H1 (cell line): Measurements from ENCODE around the gene ARHGEF19. TPM values are rescaled to one million over a fixed set of nuclear protein-coding genes. Genes with fewer than 3 reads are reported as not detected.

Experiments used
- CTCF ChIA-PET: fragments of 300-600 bp; sonication (Branson Sonifier 250); formaldehyde crosslinking; loops from one replicate; lab custom pipeline; 2021; ENCODE audit not compliant: partially characterized antibody; lab: Charles Lee
- POLR2A ChIA-PET: fragments of 300-600 bp; sonication (Branson Sonifier 250); formaldehyde crosslinking; loops from one replicate; lab custom pipeline; 2021; ENCODE audit warnings: inconsistent platforms; ENCODE audit not compliant: partially characterized antibody; lab: Charles Lee
- DNase-seq, 2 experiments: peaks; one replicate each; pipeline versions ENCODE4 v3.0.0 to v3.0.0-alpha.2; 2010 to 2022; ENCODE audit warnings: low spot score in 2 of 2, low read depth in 1 of 2, mixed read lengths in 1 of 2
- FAIRE-seq: peaks from 2 replicates; lab custom pipeline; 2011; peaks lifted over from hg19 to GRCh38; lab: Jason Lieb, UNC
- H2AFZ ChIP-seq: 2 replicates; pipeline ENCODE4 v1.8.1; 2012; ENCODE audit warnings: low read length, inconsistent platforms
- H2AK5ac ChIP-seq: 2 replicates; pipeline ENCODE4 v1.6.1; 2013; ENCODE audit warnings: low read depth, low read length
- H2BK120ac ChIP-seq: replicated peaks from 2 replicates; pipeline ENCODE3; 2013; ENCODE audit warnings: low read depth, low read length, inconsistent platforms
- H2BK12ac ChIP-seq: 2 replicates; pipeline ENCODE4 v1.6.1; 2013; ENCODE audit warnings: low read depth, low read length
- H2BK15ac ChIP-seq: 2 replicates; pipeline ENCODE4 v1.6.1; 2013; ENCODE audit warnings: low read length
- H2BK20ac ChIP-seq: 2 replicates; pipeline ENCODE4 v1.6.1; 2013; ENCODE audit warnings: low read length
- H2BK5ac ChIP-seq: 2 replicates; pipeline ENCODE4 v1.6.1; 2013; ENCODE audit warnings: low read depth, low read length
- H3K14ac ChIP-seq: 2 replicates; pipeline ENCODE4 v1.6.1; 2013; ENCODE audit warnings: inconsistent platforms; ENCODE audit not compliant: insufficient read length
- H3K18ac ChIP-seq: 2 replicates; pipeline ENCODE4 v1.6.1; 2013; ENCODE audit warnings: low read length; ENCODE audit errors: extremely low read depth
- H3K23ac ChIP-seq: 2 replicates; pipeline ENCODE4 v1.6.1; 2013; ENCODE audit warnings: inconsistent platforms; ENCODE audit not compliant: insufficient read length
- H3K23me2 ChIP-seq: 2 replicates; pipeline ENCODE4 v1.6.1; 2013; ENCODE audit warnings: low read depth, low read length
- H3K27ac ChIP-seq: 2 replicates; pipeline ENCODE4 v1.6.1; 2011; ENCODE audit warnings: low read depth, low read length, inconsistent platforms
- H3K27me3 ChIP-seq, 4 experiments: replicated peaks in 1 of 4; 1 replicate in 1 of 4; 2 replicates in 3 of 4; pipeline versions ENCODE4 v1.6.1 to v1.8.1; 2011 to 2013; ENCODE audit warnings: low read length in 3 of 4, mild to moderate bottlenecking in 3 of 4, inconsistent platforms in 2 of 4, mixed read lengths in 2 of 4, moderate library complexity in 1 of 4; ENCODE audit not compliant: control insufficient read depth in 3 of 4, insufficient read depth in 3 of 4; ENCODE audit errors: extremely low read depth in 1 of 4
- H3K36me3 ChIP-seq, 4 experiments: 2 replicates each; pipeline versions ENCODE4 v1.6.1 to v1.8.1; 2011 to 2013; ENCODE audit warnings: mild to moderate bottlenecking in 4 of 4, low read length in 3 of 4, moderate library complexity in 2 of 4, control low read depth in 1 of 4, inconsistent platforms in 1 of 4; ENCODE audit not compliant: insufficient read depth in 4 of 4, control insufficient read depth in 2 of 4
- H3K4ac ChIP-seq: replicated peaks from 2 replicates; pipeline ENCODE3; 2013; ENCODE audit warnings: low read length, low read depth, mixed read lengths, inconsistent platforms; ENCODE audit not compliant: insufficient read length
- H3K4me1 ChIP-seq, 4 experiments: replicated peaks in 1 of 4; 1 replicate in 1 of 4; 2 replicates in 3 of 4; pipeline versions ENCODE4 v1.6.1 to v1.8.1; 2011 to 2013; ENCODE audit warnings: low read length in 3 of 4, inconsistent platforms in 2 of 4, mixed read lengths in 1 of 4; ENCODE audit not compliant: insufficient read depth in 4 of 4, control insufficient read depth in 3 of 4
- H3K4me2 ChIP-seq, 2 experiments: 2 replicates each; pipeline versions ENCODE4 v1.6.1 to v1.8.1; 2011 to 2013; ENCODE audit warnings: low read depth in 2 of 2, low read length in 2 of 2, control low read depth in 1 of 2, inconsistent platforms in 1 of 2, mild to moderate bottlenecking in 1 of 2; ENCODE audit not compliant: insufficient read depth in 1 of 2
- H3K4me3 ChIP-seq, 4 experiments: fragments of 200-600, 300-600 bp in 1 of 4; sonication (generic), shearing (Covaris generic), sonication (Bioruptor Twin) in 1 of 4; 2 replicates each; pipeline versions ENCODE4 v1.5.1 to v1.8.1; 2011 to 2016; ENCODE audit warnings: low read length in 4 of 4, low read depth in 3 of 4, control low read depth in 2 of 4, inconsistent platforms in 2 of 4, mild to moderate bottlenecking in 2 of 4, mixed read lengths in 1 of 4, moderate library complexity in 1 of 4; ENCODE audit not compliant: insufficient read depth in 2 of 4; ENCODE audit errors: extremely low read depth in 1 of 4
- H3K56ac ChIP-seq: replicated peaks from 2 replicates; pipeline ENCODE3; 2013; ENCODE audit warnings: low read depth, mild to moderate bottlenecking, mixed read lengths, low read length, inconsistent platforms; ENCODE audit not compliant: insufficient read length
- H3K79me1 ChIP-seq: 2 replicates; pipeline ENCODE4 v1.6.1; 2013; ENCODE audit warnings: low read depth, low read length, control low read depth
- H3K79me2 ChIP-seq, 2 experiments: 2 replicates each; pipeline versions ENCODE4 v1.6.1 to v1.8.1; 2012 to 2013; ENCODE audit warnings: low read length in 2 of 2, mild to moderate bottlenecking in 2 of 2, inconsistent platforms in 1 of 2; ENCODE audit not compliant: insufficient read depth in 2 of 2, control insufficient read depth in 1 of 2
- H3K9ac ChIP-seq, 4 experiments: replicated peaks in 1 of 4; 1 replicate in 1 of 4; 2 replicates in 3 of 4; pipeline versions ENCODE4 v1.6.1 to v1.8.1; 2011 to 2013; ENCODE audit warnings: low read depth in 3 of 4, low read length in 3 of 4, control low read depth in 2 of 4, mild to moderate bottlenecking in 2 of 4, moderate library complexity in 2 of 4, inconsistent platforms in 1 of 4; ENCODE audit errors: extremely low read depth in 1 of 4
- H3K9me3 ChIP-seq, 2 experiments: 2 replicates each; pipeline versions ENCODE4 v1.6.1 to v1.8.1; 2012 to 2013; ENCODE audit warnings: mild to moderate bottlenecking in 2 of 2, moderate library complexity in 2 of 2, control low read depth in 1 of 2, inconsistent platforms in 1 of 2, low read depth in 1 of 2, low read length in 1 of 2, mixed read lengths in 1 of 2; ENCODE audit not compliant: insufficient read depth in 2 of 2
- H4K20me1 ChIP-seq, 2 experiments: replicated peaks in 1 of 2; 2 replicates each; pipeline versions ENCODE3 to v1.8.1; 2011 to 2013; ENCODE audit warnings: inconsistent platforms in 2 of 2, low read length in 2 of 2, mild to moderate bottlenecking in 1 of 2; ENCODE audit not compliant: insufficient read depth in 2 of 2, control insufficient read depth in 1 of 2
- H4K5ac ChIP-seq: 2 replicates; pipeline ENCODE4 v1.6.1; 2013; ENCODE audit warnings: low read length, low read depth, mixed read lengths, inconsistent platforms; ENCODE audit not compliant: insufficient read length
- H4K8ac ChIP-seq: 2 replicates; pipeline ENCODE4 v1.8.0; 2013; ENCODE audit warnings: mild to moderate bottlenecking, moderate library complexity, low read length, inconsistent platforms; ENCODE audit not compliant: insufficient read depth; ENCODE audit errors: extremely low read depth
- H4K91ac ChIP-seq: replicated peaks from 2 replicates; pipeline ENCODE3; 2013; ENCODE audit warnings: low read length, mixed read lengths, inconsistent platforms; ENCODE audit not compliant: insufficient read length
- BACH1 ChIP-seq: IDR thresholded peaks from 2 replicates; pipeline ENCODE4 v1.6.1; 2012; ENCODE audit warnings: low read length, improper control_type of control experiment
- BRCA1 ChIP-seq: IDR thresholded peaks from 2 replicates; pipeline ENCODE4 v1.6.1; 2012; ENCODE audit warnings: low read depth, low read length, improper control_type of control experiment
- KDM4A ChIP-seq: IDR thresholded peaks from one replicate; pipeline ENCODE4 v1.7.1; 2012; ENCODE audit warnings: low read depth, mild to moderate bottlenecking, moderate library complexity, low read length, inconsistent platforms; ENCODE audit not compliant: severe bottlenecking
- SAP30 ChIP-seq: fragments of 300-600 bp; sonication (generic); IDR thresholded peaks from 2 replicates; pipeline ENCODE4 v1.7.1; 2012; ENCODE audit warnings: low read length, moderate library complexity, mild to moderate bottlenecking, inconsistent platforms; ENCODE audit not compliant: insufficient read depth, insufficient replicate concordance
- SIN3A ChIP-seq, 2 experiments: IDR thresholded peaks in 1 of 2; conservative IDR thresholded peaks in 1 of 2; 2 replicates each; pipeline ENCODE4 v1.6.1; 2011 to 2012; ENCODE audit warnings: low read length in 2 of 2, improper control_type of control experiment in 1 of 2, low read depth in 1 of 2, mild to moderate bottlenecking in 1 of 2
- SP1 ChIP-seq: IDR thresholded peaks from 2 replicates; pipeline ENCODE4 v1.6.1; 2011; ENCODE audit warnings: low read depth, low read length
- WGBS, 2 experiments: shearing (Covaris generic) in 1 of 2; methylation state at CpG; one replicate each; pipeline versions ENCODE4 v1.1.6 to v1.1.7; 2013 to 2015; ENCODE audit warnings: low lambda C conversion rate in 2 of 2, mixed read lengths in 2 of 2, inconsistent platforms in 1 of 2, low coverage in 1 of 2, missing lambda C conversion rate in 1 of 2; ENCODE audit not compliant: insufficient replicate concordance in 2 of 2, insufficient coverage in 1 of 2, insufficient read length in 1 of 2; ENCODE audit errors: extremely low coverage in 1 of 2, missing lambda C conversion rate in 1 of 2; 5-methylcytosine and 5-hydroxymethylcytosine counted together
- polyA plus RNA-seq, 7 experiments: library from polyadenylated mRNA; depleted of rRNA in 3 of 7; stranded (reverse) in 5 of 7; unstranded in 2 of 7; fragments of >200 nt in 5 of 7; fragments of 200-250 nt in 2 of 7; gene quantifications; 1 replicate in 5 of 7; 2 replicates in 1 of 7; 4 replicates in 1 of 7; pipeline versions ENCODE4 v1.2.1 to v1.2.3, GENCODE V29; 2011 to 2013; ENCODE audit warnings: missing spikeins in 2 of 7, mixed read lengths in 2 of 7
- total RNA-seq: library from RNA; stranded (reverse); fragmentation: NEBNext Ultra II Directional; extraction: Animal tissue kit (Norgen Biotek cat#: 25700); gene quantifications from 2 replicates; pipeline ENCODE4 v1.2.1, GENCODE V29; 2021
- TF ChIP-seq, protein P1 (sequence below): IDR thresholded peaks from 2 replicates; pipeline ENCODE4 v1.6.1; 2011; ENCODE audit warnings: low read length, improper control_type of control experiment

ARHGEF19 gene
- total and polyA plus RNA-seq, 2 of the 8 experiments (the other 6 are each of a cell fraction or from before 2014, with no cell fraction given): 47.5 to 56.4 TPM

DNA sequence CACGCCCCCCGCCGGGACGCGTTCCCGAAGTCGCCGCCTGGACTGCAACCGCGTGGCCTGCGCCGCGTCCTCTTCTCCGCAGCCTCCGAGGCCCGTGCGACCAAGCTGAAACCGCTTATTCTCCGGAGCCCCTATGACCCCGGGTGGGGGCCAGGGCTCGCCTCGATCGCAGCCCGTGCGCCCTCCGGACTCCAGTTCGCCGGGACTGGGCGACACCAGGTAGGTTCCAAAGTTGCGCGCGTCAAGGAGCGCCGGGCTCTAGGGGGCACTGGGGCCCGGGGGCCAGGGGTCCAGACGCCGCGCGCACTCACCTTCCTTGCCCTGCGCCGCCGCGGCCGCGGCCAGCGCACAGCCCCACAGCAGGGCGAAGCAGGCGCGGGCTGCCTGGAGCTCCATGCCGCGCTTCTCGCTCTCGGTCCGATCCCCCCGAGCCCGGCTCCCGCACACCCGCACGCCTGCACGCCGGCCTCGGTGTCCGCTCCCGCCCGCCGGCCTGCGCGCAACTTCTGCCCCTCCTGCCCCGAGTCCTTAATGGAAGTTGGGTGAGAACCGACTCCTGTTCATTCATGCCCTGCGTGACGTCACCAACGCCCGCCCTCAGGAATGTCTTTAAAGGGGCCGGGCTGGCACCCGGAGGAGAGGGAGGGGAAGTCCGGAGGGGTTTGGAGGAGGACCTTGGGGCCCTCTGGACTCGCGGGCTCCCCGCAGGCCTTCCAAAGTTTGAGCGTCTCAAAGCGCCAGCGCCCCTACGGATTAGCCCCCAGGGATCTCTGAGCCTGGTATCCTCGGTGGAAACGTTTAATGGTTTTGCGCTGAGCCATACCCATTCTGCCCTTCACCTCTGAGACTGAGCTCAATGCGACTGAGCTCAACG, 56.7 kb downstream of the ARHGEF19 start, which contains the start of gene EPHA2:
Gene EPHA2 (minus strand): TSS at position 533 of the 874 bp plus-strand sequence. CDS start 137 bp downstream, at position 396.
- Histone ChIP-seq H3K27ac (peak within 1 kb of the TSS; percentile 53; the same call in 1 of the 2 replicates), H2BK120ac (peak within 1 kb of the TSS; percentile 90), H3K9ac (peak within 1 kb of the TSS; percentile 58 to 93 (median 60)), H3K9me3 (no peaks in the 10 kb centered on the region), H4K91ac (peak within 1 kb of the TSS; percentile 91), H3K79me2 (peaks cover 9 to 46% of the 10 kb centered on the region in 2 experiments; a peak in 3 of 4 replicates), H3K14ac (no peak within 1 kb of the TSS), H4K20me1 (peaks cover 10 to 14% of the 10 kb centered on the region in 2 experiments), H3K4me2 (peak within 1 kb of the TSS; percentile 64 to 99), H3K4ac (no peak within 1 kb of the TSS), H3K56ac (peak within 1 kb of the TSS; percentile 36), H3K4me3 (peak within 1 kb of the TSS; percentile 70 to 87 (median 81)), H2BK12ac (peak within 1 kb of the TSS; percentile 95; the same call in 1 of the 2 replicates), H3K18ac (peak within 1 kb of the TSS; percentile 97), H3K79me1 (peaks cover 4% of the 10 kb centered on the region), H2AFZ (peak within 1 kb of the TSS; percentile 14; the same call in 1 of the 2 replicates), H2AK5ac (peak within 1 kb of the TSS; percentile 60; the same call in 1 of the 2 replicates), H4K5ac (peak within 1 kb of the TSS; percentile 62), H2BK15ac (peak within 1 kb of the TSS; percentile 81; the same call in 1 of the 2 replicates), H2BK20ac (peak within 1 kb of the TSS; percentile 95; the same call in 1 of the 2 replicates), H3K27me3 (peaks cover 0 to 10% (median 6%) of the 10 kb centered on the region in 4 experiments; a peak in 4 of 7 replicates), H3K36me3 (no peaks in the 10 kb centered on the region), H3K4me1 (peaks cover 5 to 41% (median 30%) of the 10 kb centered on the region in 4 experiments), H2BK5ac (peak within 1 kb of the TSS; percentile 88; the same call in 1 of the 2 replicates), H4K8ac (peak within 1 kb of the TSS; percentile 92), H3K23ac (no peak within 1 kb of the TSS), H3K23me2 (peaks cover 16% of the 10 kb centered on the region)
- 3% methylated on average over 60 of the region's 89 CpGs; no CpG with 5 or more reads in 1 of the 2 experiments for WGBS, 2 experiments
- ChIA-PET POLR2A (interaction anchor here (0.7 to 8.4 kb wide), 18 partner anchors 10 to 272 kb away, joined by 3 to 104 read pairs (median 4); partner anchors contain the start of gene ARHGEF19), CTCF (interaction anchor here (0.9 to 14.5 kb wide), 17 partner anchors 8 to 83 kb away, joined by 3 to 202 read pairs (median 6); partner anchors contain the start of gene FAM131C)
- peak; percentile 75 to 96 for DNase-seq
- FAIRE-seq: no peak
- TF ChIP-seq KDM4A (peak; percentile 66), BRCA1 (no peak), SP1 (peak; percentile 40; the same call in 1 of the 2 replicates), SIN3A (conservative IDR thresholded peaks at IDR 0.05 in 1 of 2, IDR thresholded peaks at IDR 0.05 in 1 of 2; ENCODE audit: low read depth in 1 of 2, low read length in 2 of 2) (no peak; a peak in 1 of 4 replicates), SAP30 (no peak), BACH1 (no peak)
- TF ChIP-seq, protein P1, sequence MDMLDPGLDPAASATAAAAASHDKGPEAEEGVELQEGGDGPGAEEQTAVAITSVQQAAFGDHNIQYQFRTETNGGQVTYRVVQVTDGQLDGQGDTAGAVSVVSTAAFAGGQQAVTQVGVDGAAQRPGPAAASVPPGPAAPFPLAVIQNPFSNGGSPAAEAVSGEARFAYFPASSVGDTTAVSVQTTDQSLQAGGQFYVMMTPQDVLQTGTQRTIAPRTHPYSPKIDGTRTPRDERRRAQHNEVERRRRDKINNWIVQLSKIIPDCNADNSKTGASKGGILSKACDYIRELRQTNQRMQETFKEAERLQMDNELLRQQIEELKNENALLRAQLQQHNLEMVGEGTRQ: no peak
